Muscle of leg (tissue), 11 donors: ENCODE results near the gene NUP188. TPM values are rescaled to one million over a fixed set of nuclear protein-coding genes. Genes with fewer than 3 reads are reported as not detected.

Experiments
- DNase-seq: peaks from one replicate; pipeline ENCODE4 v3.0.0; 2013
- H3K27ac ChIP-seq: one replicate; pipeline ENCODE4 v1.5.1; 2013; ENCODE audit warnings: mild to moderate bottlenecking, low read length, control low read depth
- H3K27me3 ChIP-seq: one replicate; pipeline ENCODE4 v1.6.1; 2013; ENCODE audit warnings: low read length; ENCODE audit not compliant: control insufficient read depth, insufficient read depth
- H3K36me3 ChIP-seq: one replicate; pipeline ENCODE4 v1.6.1; 2013; ENCODE audit warnings: low read length; ENCODE audit not compliant: control insufficient read depth, insufficient read depth
- H3K4me1 ChIP-seq: one replicate; pipeline ENCODE4 v1.6.1; 2013; ENCODE audit warnings: low read length; ENCODE audit not compliant: control insufficient read depth, insufficient read depth
- H3K4me3 ChIP-seq: one replicate; pipeline ENCODE4 v1.5.1; 2013; ENCODE audit warnings: low read length, control low read depth
- H3K9me3 ChIP-seq: replicated peaks from 2 replicates; pipeline ENCODE4 v1.6.1; 2013; ENCODE audit warnings: low read depth, low read length; ENCODE audit not compliant: control insufficient read depth
- WGBS: methylation state at CpG from one replicate; pipeline ENCODE4 v1.1.5; 2013; ENCODE audit warnings: missing lambda C conversion rate; ENCODE audit not compliant: insufficient coverage; 5-methylcytosine and 5-hydroxymethylcytosine counted together
- polyA plus RNA-seq, 8 donors: library from polyadenylated mRNA; unstranded; fragments of 120-200 nt; gene quantifications; one replicate each; pipeline versions ENCODE4 v1.2.1 to v1.2.3, GENCODE V29; 2013; ENCODE audit warnings: inconsistent platforms in 1 of 8, low replicate concordance in 1 of 8; ENCODE audit not compliant: insufficient read length in 8 of 8, insufficient read depth in 1 of 8
- total RNA-seq: library from RNA; stranded (reverse); fragments of 120-200 nt; gene quantifications from one replicate; pipeline ENCODE4 v1.2.4, GENCODE V29; 2013

Gene NUP188
- total and polyA plus RNA-seq, 9 donors, result 21.7 to 41.5 (median 34.3) TPM

DNA sequence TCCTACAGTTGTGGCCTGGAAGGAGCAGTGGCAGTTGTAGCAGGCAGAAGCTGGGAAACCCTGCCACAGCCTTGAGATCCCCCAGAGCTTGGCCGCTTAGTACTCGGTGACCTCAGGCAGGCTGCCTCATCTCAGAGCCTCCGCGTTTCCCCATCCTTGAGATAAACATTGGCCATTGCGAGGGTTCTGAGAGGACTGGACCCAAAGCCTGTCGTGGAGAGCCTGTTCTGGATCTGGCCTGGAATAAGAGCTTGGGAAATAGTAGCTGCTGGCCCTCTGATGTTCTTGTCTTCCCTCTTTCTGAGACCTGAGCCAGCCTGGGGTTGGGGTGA, 90.2 kb downstream of the NUP188 start:
- H3K36me3 ChIP-seq, result peaks cover 19% of the 10 kb centered on the region
- no peaks in the 10 kb centered on the region for H3K9me3 ChIP-seq
- WGBS, result 43% methylated on average over 6 of the region's 6 CpGs
- H3K4me3 ChIP-seq, result peak overlapping the region; percentile 99
- H3K27ac ChIP-seq, result peak overlapping the region; percentile 20
- H3K4me1 ChIP-seq, result peaks cover 23% of the 10 kb centered on the region
- no peak for DNase-seq
- H3K27me3 ChIP-seq, result no peaks in the 10 kb centered on the region

DNA sequence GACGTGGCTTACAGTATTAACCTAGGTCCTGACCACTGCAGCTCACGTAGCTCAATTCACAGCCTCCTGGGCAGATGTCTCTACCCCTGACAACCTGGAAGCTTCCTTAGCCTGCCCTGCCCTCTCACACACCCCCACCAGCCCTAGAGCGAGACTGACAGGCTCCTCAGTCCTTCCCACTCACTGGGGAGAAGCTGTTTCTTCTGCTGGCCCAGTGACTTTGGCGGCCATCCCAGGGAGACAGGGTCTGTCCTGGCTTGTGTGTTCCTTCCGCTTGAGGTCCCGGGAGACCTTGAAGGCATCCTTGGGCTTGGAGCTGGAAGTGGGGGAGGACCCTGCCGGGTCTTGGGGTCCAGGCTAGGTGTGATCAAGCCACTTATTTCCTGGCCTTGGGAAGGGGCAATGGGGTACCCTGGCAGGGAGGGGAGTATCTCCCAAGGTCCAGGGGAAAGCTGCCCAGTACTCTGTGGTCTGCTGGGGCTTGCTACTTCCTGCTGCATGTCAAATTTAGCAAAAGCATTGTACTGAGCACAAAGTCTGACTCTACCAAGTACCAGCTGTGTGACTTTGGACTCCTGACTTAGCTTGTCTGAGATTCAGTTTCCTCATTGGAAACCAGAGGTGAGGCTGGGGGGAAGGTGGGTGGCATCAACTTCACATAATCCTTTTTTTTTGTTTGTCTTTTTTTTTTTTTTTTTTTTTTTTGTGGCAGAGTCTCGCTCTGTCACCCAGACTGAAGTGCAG, 90.8 kb downstream of the NUP188 start:
- H3K9me3 ChIP-seq, result no peaks in the 10 kb centered on the region
- H3K4me1 ChIP-seq, result peaks cover 23% of the 10 kb centered on the region
- WGBS, result 56% methylated on average over 4 of the region's 8 CpGs
- DNase-seq, result peak; percentile 66
- peaks cover 20% of the 10 kb centered on the region for H3K36me3 ChIP-seq
- peak overlapping the region; percentile 99 for H3K4me3 ChIP-seq
- peak overlapping the region; percentile 20 for H3K27ac ChIP-seq
- H3K27me3 ChIP-seq, result no peaks in the 10 kb centered on the region

DNA sequence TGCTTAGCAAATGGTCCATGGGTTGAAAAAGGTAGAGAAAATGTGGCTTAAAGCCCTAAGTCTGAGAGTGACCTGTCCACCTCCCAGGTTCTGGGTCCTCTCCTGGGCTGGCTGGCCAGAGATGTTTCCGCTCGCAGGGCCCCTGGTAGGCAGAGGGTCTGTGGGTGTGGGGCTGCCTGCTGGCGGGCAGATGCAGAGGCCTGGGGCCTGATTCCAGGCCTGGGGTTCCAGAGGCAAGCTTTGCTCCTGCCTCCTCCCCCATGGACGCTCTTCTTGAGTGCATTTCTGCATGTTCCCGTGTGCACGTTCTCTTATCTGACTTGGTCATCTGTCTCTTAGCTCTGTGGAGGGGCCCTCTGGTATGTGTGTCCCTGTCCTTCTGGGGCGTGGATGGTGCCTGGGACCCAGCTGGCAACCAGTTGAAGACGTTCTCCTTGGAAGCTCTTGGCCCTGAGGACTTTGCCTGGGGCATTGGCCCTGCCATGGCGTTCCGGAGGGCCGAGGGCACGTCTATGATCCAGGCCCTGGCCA, 92.7 kb downstream of the NUP188 start:
- no peak for DNase-seq
- no peak overlapping the region for H3K27ac ChIP-seq
- peaks cover 23% of the 10 kb centered on the region for H3K4me1 ChIP-seq
- WGBS, result 94% methylated on average over 9 of the region's 12 CpGs
- no peaks in the 10 kb centered on the region for H3K27me3 ChIP-seq
- H3K9me3 ChIP-seq, result no peaks in the 10 kb centered on the region
- H3K36me3 ChIP-seq, result peaks cover 24% of the 10 kb centered on the region
- H3K4me3 ChIP-seq, result no peak overlapping the region

DNA sequence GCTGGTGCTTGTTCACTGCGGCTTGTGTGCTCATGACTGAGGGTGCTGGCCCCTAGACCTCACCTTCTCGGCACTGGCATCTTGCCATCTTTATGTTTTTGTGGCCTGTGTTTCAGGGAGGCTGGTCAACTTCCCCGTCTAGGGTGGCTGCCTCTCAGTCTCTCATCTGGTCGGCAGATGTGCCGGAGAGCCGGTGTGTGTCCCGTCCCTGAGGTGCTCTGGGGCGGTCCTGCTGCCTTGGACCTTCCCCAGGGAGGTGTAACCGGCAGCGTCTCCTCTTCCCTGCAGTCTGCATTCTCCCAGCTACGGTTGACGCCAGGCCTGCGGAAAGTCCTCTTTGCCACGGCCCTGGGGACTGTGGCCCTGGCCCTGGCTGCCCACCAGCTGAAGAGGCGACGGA, 94.5 kb downstream of the NUP188 start:
- Histone ChIP-seq H3K36me3 (peaks cover 24% of the 10 kb centered on the region), H3K4me3 (no peak overlapping the region), H3K9me3 (no peaks in the 10 kb centered on the region), H3K27me3 (no peaks in the 10 kb centered on the region), H3K4me1 (peaks cover 15% of the 10 kb centered on the region), H3K27ac (no peak overlapping the region)
- WGBS, result 72% methylated on average over 16 of the region's 16 CpGs
- no peak for DNase-seq

DNA sequence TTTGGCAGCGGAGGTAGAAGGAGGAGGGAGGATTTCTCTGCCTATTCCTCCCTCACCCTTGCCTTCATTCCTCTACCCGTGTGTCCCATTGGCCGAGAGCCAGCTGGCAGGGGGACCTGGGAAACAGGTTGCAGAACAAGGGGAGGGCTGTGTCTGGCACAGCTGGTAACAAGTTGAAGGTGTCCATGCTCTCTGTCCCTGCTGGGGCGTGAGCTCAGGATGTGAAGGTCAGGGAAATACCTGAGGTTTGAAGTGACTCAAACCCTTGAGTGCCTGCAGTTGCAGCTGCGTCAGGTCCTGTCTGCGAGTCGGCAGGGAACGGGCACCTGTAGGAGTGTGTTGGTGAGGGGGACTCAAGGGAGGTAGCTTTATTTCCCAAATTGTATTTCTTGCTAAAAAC, 105.1 kb downstream of the NUP188 start:
- WGBS, result 86% methylated on average over 5 of the region's 8 CpGs
- no peak for DNase-seq

DNA sequence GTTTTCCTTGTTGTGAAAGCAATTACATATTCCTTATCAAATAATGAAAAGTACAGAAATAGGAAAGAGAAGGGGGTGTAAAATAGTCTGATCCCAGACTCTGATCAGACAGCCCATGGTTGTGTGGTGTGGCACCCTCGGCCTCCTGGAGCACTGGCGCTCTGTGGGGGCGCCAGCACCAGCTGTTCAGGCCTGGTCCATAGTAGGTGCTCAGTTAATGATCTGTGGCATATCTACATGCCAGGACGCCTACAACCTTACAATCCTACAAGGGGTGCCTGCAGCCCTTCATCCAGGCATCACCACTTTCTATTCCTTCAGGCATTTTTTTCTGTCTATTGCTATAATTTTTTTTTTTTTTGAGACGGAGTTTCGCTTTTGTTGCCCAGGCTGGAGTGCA, 105.5 kb downstream of the NUP188 start:
- H3K27ac ChIP-seq, result no peak overlapping the region
- no peaks in the 10 kb centered on the region for H3K27me3 ChIP-seq
- WGBS, result no CpG with 5 or more reads among the region's 6 CpGs
- no peaks in the 10 kb centered on the region for H3K4me1 ChIP-seq
- no peak overlapping the region for H3K4me3 ChIP-seq
- H3K9me3 ChIP-seq, result no peaks in the 10 kb centered on the region
- H3K36me3 ChIP-seq, result peaks cover 39% of the 10 kb centered on the region
- no peak for DNase-seq

More for the DNA sequence above, 105.1 kb downstream of the NUP188 start:
- Histone ChIP-seq H3K36me3 (peaks cover 43% of the 10 kb centered on the region), H3K27ac (no peak overlapping the region), H3K4me1 (no peaks in the 10 kb centered on the region), H3K9me3 (no peaks in the 10 kb centered on the region), H3K4me3 (no peak overlapping the region), H3K27me3 (no peaks in the 10 kb centered on the region)

DNA sequence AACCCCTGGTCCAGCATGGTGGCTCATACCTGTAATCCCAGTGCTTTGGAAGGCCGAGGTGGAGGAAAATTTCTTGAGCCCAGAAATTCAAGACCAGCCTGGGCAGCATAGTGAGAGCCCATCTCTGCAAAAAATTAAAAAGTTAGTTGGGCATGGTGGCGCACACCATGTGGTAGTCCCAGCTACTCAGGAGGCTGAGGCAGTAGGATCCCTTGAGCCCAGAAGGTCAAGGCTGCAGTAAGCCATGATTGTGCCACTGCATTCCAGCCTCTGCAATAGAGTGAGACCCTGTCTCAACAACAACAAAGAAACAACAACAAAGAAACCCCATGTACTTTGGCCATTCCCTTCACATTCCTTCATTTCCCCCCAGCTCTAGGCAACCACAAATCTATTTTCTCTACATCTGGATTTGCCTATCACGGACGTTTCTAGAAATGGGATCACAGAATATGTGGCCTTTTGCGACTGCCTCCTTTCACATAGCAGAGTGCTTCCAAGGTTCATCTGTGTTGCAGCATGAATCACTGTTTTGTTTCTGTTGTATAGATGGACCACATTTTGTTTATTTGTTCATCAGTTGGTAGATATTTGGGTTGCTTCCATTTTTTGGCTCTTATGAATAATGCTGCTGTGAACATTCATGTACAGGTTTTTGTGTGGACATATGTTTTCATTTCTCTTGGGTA, 106.8 kb downstream of the NUP188 start:
- Histone ChIP-seq H3K4me3 (no peak overlapping the region), H3K27ac (no peak overlapping the region), H3K27me3 (no peaks in the 10 kb centered on the region), H3K36me3 (peaks cover 34% of the 10 kb centered on the region), H3K9me3 (no peaks in the 10 kb centered on the region), H3K4me1 (no peaks in the 10 kb centered on the region)
- no peak for DNase-seq
- 94% methylated on average over 2 of the region's 5 CpGs for WGBS

Other genes with a start within 250 kb of the NUP188 start
- 2.9 TPM for gene PKN3, start 245.2 kb upstream of the NUP188 start, total RNA-seq
- 10 to 100 TPM in 1 of 8 donors, 1 to 10 TPM in 7; 7.1 to 11.0 (median 8.6) TPM for gene PKN3, start 245.2 kb upstream of the NUP188 start, polyA plus RNA-seq
- 5.7 TPM for gene ZDHHC12, start 223.6 kb upstream of the NUP188 start, total RNA-seq
- 10 to 100 TPM in 1 of 8 donors, 1 to 10 TPM in 7; 5.9 to 10.7 (median 6.8) TPM for gene ZDHHC12, start 223.6 kb upstream of the NUP188 start, polyA plus RNA-seq
- gene ZER1, start 175.8 kb upstream of the NUP188 start, total RNA-seq, result 14.2 TPM
- gene ZER1, start 175.8 kb upstream of the NUP188 start, polyA plus RNA-seq, result 10 to 100 TPM; 27.8 to 42.6 (median 34.2) TPM
- 12.0 TPM for gene TBC1D13, start 160.4 kb upstream of the NUP188 start, total RNA-seq
- gene TBC1D13, start 160.4 kb upstream of the NUP188 start, polyA plus RNA-seq, result 10 to 100 TPM; 35.0 to 59.4 (median 38.9) TPM
- gene ENDOG, start 129.2 kb upstream of the NUP188 start, total RNA-seq, result 27.8 TPM
- 10 to 100 TPM; 16.7 to 26.4 (median 21.3) TPM for gene ENDOG, start 129.2 kb upstream of the NUP188 start, polyA plus RNA-seq
- 18.5 TPM for gene SPOUT1, start 117.9 kb upstream of the NUP188 start, total RNA-seq
- gene SPOUT1, start 117.9 kb upstream of the NUP188 start, polyA plus RNA-seq, result 10 to 100 TPM; 21.0 to 33.2 (median 26.6) TPM
- gene KYAT1, start 65.7 kb upstream of the NUP188 start, total RNA-seq, result 4.7 TPM
- gene KYAT1, start 65.7 kb upstream of the NUP188 start, polyA plus RNA-seq, result 1 to 10 TPM; 4.2 to 8.8 (median 5.8) TPM
- gene LRRC8A, start 65.6 kb upstream of the NUP188 start, total RNA-seq, result 10.6 TPM
- 10 to 100 TPM; 15.7 to 29.1 (median 21.7) TPM for gene LRRC8A, start 65.6 kb upstream of the NUP188 start, polyA plus RNA-seq
- gene PHYHD1, start 26.7 kb upstream of the NUP188 start, total RNA-seq, result 23.9 TPM
- 10 to 100 TPM; 30.6 to 47.6 (median 39.0) TPM for gene PHYHD1, start 26.7 kb upstream of the NUP188 start, polyA plus RNA-seq
- 8.0 TPM for gene DOLK, start 96 bp upstream of the NUP188 start, total RNA-seq
- gene DOLK, start 96 bp upstream of the NUP188 start, polyA plus RNA-seq, result 10 to 100 TPM in 2 of 8 donors, 1 to 10 TPM in 6; 7.9 to 11.6 (median 9.3) TPM
- gene SH3GLB2, start 80.6 kb downstream of the NUP188 start, total RNA-seq, result 59.4 TPM
- 10 to 100 TPM; 45.4 to 80.6 (median 65.8) TPM for gene SH3GLB2, start 80.6 kb downstream of the NUP188 start, polyA plus RNA-seq
- gene MIGA2, start 88.9 kb downstream of the NUP188 start, total RNA-seq, result 14.7 TPM
- 10 to 100 TPM; 12.4 to 18.2 (median 15.5) TPM for gene MIGA2, start 88.9 kb downstream of the NUP188 start, polyA plus RNA-seq
- gene DOLPP1, start 133.4 kb downstream of the NUP188 start, total RNA-seq, result 7.5 TPM
- gene DOLPP1, start 133.4 kb downstream of the NUP188 start, polyA plus RNA-seq, result 10 to 100 TPM in 6 of 8 donors, 1 to 10 TPM in 2; 9.3 to 13.2 (median 10.8) TPM
- 26.0 TPM for gene CRAT, start 163.1 kb downstream of the NUP188 start, total RNA-seq
- gene CRAT, start 163.1 kb downstream of the NUP188 start, polyA plus RNA-seq, result 10 to 100 TPM; 34.0 to 54.9 (median 43.6) TPM
- 119 TPM for gene PTPA, start 163.7 kb downstream of the NUP188 start, total RNA-seq
- 100 to 1,000 TPM; 106 to 141 (median 122) TPM for gene PTPA, start 163.7 kb downstream of the NUP188 start, polyA plus RNA-seq
- gene IER5L, start 230.6 kb downstream of the NUP188 start, total RNA-seq, result 7.2 TPM
- 1 to 10 TPM; 4.0 to 7.4 (median 6.4) TPM for gene IER5L, start 230.6 kb downstream of the NUP188 start, polyA plus RNA-seq